GM12872 (cell line): ENCODE measurements around the gene PPP6R2.

Experiments used
- CTCF ChIP-seq: IDR thresholded peaks from 3 replicates; pipeline ENCODE4 v1.5.1; 2011; ENCODE audit warnings: low read depth, mild to moderate bottlenecking, low read length, moderate library complexity; ENCODE audit not compliant: insufficient read depth

Gene PPP6R2

GRCh38 chr22:50399751-50400331, 56.7 kb downstream of the PPP6R2 start:
- peak; percentile 67 for TF ChIP-seq CTCF

DNA sequence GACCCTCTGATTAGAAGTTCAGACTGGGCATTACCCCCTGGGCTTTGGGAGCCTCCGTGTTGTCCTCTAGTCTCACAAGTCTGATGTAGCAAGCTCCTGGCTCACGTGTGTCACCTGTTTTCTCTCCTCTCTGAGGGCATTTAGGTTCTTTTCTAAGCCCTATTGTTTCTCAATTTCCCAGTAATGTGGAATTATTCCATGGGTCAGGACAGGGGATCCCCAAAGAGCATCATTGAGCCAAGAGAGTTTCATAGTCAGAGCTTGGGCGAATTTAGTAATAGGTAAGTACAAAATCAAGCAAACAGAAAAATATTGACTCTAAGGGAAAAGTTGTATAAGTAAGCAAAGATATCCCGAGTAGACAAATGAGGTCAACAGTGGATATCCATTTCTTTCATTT, 57.3 kb downstream of the PPP6R2 start:
- TF ChIP-seq CTCF = no peak

GRCh38 chr22:50400931-50401330, 57.8 kb downstream of the PPP6R2 start:
- no peak for TF ChIP-seq CTCF

DNA sequence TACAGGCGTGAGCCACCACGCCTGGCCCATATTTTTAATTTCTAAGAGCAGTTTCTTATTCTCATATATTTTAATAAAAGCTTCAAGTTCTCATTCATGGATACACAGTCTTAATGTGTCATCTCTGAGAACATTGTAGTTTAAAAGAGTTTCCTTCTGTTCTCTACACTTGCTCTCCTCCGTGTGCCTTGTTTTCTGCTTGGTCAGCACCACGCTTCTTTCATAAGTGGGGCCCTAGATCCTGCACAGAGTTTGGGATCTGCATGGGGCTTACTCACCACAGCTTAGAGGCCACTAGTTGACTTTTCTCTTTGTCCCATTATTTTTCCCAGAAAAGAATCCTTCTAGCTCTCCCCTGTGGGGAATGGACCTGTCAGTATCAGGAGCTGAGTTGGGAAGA, 58.8 kb downstream of the PPP6R2 start:
- TF ChIP-seq CTCF = no peak

GRCh38 chr22:50403701-50404101, 60.6 kb downstream of the PPP6R2 start:
- TF ChIP-seq CTCF = no peak

DNA sequence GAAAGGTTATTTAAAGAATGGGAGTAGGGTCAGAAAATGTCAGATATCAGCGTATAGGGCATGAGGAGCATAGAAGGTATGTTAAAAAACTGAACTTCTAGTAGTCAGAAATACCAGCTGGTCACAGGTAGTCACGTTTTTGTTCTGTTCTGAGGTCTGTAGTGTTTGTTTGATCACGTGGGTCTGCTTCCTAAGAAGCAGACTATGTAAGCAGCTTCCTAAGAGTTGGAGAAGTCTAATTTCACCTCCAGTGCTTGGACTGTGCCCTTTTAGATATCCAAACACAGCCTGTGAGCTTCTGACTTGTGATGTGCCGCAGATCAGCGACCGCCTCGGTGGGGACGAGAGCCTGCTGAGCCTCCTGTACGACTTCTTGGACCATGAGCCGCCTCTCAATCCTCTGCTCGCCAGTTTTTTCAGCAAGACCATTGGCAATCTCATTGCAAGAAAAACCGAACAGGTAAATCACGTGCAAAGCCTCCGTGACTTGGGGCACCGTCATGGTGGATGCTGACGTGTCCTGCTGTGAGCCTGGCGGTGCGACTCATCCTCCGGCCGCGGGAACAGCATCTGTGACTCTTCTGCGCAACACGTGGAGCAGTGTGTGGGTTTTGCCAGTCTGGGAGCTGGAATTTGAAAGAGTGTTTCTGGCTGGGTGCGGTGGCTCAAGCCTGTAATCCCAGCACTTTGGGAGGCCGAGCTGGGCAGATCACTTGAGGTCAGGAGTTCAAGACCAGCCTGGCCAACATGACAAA, 63.5 kb downstream of the PPP6R2 start:
- no peak for TF ChIP-seq CTCF

GRCh38 chr22:50408311-50408710, 65.2 kb downstream of the PPP6R2 start:
- TF ChIP-seq CTCF = no peak
